NCI-H2196 (cell line): ENCODE results near the gene RAPGEF4.
A peak's percentile ranks its signal among the peaks of the same experiment; 100 is the strongest.

ENCODE experiments used
- DNase-seq: peaks from one replicate; lab custom pipeline; 2025; ENCODE audit not compliant: unreplicated experiment; lab: John Stamatoyannopoulos, UW

RAPGEF4 gene

GRCh38 chr2:172856606-172857005 lies 121.0 kb downstream of the RAPGEF4 start:
- no peak for DNase-seq

- no peak for DNase-seq
Measured at GRCh38 chr2:172858473-172858745, 122.8 kb downstream of the RAPGEF4 start.

DNA sequence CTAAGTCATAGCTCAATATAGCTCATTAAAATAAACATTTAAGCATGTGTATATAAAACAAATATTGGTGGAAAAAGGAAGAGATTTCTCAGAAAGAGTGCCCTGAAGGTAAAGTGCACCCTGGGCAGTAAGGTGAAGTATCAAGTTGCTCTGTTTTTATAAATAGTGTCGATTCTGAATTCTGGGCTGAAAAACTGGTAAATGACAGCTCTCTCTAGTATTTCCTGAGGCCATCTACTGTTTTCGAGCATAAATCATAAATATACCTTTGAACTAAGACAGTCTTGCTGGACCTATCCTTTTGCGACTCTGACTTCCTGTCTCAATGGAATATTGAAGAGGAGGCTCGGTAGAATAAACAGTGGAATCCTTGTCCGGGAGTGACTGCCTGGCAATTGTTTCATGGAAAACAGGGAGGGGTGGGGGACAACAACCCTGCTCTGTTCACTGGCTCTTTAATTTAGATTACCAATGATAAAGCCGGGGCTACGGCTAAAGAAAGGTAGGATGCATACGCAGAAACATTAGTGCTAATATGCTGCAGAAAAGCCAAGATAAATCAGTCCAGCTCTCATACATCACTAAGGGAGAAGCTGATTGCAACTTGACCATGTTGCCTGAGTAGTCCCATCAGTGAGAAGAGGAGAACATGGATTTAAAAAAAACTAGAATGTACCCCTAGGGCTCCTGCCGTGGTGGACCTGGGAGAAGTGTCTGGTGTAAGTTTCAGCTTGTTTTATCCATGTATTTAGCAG lies 124.1 kb downstream of the RAPGEF4 start:
- no peak for DNase-seq

DNA sequence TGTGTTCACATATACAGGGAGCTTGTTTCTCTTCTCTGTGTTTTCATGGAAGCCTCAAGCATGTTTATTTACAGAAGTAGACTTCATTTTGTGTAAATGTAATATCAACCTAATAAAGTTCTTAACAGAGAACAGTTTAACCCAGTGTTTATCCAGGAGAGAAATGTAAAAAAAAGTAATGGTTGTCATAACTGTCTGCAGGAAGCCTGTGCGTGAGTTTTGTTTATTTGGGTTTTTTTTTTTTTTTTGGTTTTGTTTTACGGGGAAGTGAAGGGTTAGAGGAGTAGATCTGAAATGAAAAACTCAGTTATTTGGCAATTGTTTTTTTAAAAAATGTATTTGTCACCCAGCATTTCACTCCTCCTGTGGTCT lies 124.7 kb downstream of the RAPGEF4 start:
- DNase-seq, result no peak

DNA sequence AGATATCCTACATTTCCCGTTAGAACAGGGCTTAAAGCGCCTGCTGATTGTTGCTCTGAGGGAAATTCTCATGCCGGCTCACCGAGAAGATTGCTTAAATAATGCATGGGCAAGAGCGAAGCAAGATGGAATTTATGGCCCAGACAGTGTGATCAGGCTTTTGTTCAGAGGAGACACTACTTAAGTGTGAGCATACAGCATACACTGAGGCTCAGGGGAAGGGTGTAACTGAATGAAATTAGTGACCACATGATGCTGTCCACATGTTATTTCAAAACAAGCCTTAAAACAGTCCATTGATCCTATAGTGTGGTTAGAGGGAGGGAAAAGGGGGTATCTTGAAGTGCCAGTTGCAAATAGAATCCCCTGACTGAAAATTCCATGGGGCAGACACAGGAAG lies 125.5 kb downstream of the RAPGEF4 start:
- DNase-seq, result no peak

DNA sequence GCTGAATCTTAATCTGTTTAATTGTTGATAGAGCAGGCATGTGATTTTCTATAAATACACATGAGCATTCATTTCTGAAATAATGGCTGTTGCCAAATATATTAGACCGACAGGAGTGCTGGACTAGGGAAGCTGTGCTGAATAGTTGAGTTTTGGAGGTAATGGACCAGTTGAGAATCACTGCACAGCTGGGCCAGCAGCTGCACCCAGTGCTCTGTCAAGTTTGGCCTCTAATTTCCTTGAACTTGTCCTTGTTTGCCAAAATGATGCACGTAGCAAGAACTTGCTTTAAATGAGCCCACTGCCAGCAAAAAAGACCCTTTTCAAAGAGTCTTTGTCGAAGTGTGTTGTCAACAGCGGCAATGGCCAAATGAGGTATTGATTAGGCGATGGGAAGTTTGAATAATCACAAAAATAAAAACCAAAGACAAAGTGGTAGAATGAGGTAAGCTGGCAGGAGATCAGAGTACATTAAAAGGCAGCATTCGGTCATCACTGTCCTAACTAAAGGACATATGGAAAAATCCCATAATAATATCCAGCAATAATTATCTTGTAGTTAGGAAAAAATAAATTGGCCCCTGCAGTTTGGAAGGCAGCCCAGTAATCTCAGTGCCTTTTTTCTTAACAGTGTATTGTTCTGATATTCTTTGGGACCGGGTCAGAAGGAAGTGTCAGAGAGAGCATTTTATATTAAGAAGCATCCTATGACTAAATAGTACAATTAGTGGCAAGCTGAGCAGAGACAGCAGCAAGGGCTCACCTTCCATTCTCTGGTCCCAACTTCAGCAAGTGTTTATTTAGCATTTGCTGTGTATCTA lies 126.2 kb downstream of the RAPGEF4 start:
- DNase-seq, result no peak

DNA sequence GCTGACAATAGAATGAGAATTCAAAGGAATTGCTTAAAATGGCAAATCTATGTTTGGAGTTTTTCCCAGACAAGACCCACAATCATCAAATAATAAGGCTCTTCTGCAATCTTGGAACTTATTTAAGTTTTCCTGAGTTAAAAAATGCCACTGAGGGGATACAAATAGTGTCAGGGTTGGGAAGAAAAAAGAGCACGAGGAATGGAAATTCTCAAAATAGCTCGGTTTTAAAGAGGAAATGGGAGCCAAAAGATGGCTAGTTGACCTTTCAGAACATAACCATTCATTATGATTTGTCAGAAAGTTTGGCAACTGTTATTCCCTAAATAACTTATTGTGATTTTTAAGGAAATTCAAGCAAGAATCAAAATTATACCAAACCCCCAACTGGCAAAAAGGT lies 127.7 kb downstream of the RAPGEF4 start:
- DNase-seq, result no peak

GRCh38 chr2:172864182-172864581 lies 128.5 kb downstream of the RAPGEF4 start:
- DNase-seq, result peak; percentile 6

DNA sequence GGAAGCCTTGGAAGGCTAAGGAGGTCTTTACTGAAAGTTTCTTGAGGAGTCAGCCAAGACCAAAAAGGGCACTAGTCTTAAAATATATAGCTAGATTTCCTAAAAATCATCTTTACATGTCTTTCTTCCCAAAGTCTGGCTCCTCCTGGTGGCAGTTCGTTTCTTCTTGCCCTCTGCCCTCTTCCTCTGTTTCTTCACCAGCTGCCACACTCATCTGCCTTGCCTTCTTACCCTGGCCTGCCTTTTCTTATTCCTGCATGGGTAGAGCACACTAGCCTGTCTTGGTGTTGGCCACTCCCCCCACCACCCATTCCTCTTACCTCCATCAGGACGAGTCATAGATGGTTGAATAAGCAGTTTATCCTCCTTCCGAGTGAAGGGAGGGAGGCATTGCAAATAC lies 129.8 kb downstream of the RAPGEF4 start:
- no peak for DNase-seq

GRCh38 chr2:172869861-172870260 lies 134.2 kb downstream of the RAPGEF4 start:
- no peak for DNase-seq

DNA sequence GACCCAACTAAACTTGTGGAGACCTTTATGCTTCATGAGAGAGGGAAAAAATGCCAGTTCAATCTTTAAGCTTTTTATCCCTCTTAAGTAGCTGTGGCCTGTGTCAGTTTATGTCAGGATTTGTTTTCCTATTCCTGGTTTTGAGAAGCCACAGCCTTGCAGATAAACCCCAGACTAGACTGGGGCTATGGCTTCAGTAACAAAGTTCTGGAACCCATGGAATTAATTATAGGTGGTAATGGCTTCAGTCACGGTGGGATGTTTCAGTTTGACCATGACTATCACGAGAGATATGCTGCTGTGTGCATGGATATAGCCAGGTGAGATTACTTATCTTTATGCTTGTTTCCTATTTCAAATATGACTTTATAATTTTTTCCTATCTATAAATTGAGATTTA lies 134.8 kb downstream of the RAPGEF4 start:
- no peak for DNase-seq

GRCh38 chr2:172877826-172878225 lies 142.2 kb downstream of the RAPGEF4 start:
- DNase-seq, result no peak

DNA sequence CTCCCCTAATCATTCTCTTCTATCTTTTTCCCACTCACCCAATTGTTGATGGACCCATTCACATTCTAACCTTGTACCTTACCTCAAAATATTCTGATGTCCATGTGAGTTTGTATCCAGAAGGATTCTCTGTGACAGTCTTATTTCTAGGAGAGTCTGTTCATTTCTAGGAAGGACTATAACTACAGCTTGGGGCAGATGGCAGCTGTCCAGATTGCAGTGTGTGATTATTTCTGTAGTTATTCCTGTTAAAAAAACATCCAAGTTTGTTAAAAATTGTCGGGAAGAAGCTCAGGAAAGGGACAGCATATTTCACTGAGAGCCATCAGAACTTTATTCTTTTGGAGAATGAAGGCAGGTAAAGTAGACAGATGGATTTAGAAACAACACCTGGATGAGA lies 142.6 kb downstream of the RAPGEF4 start:
- no peak for DNase-seq

GRCh38 chr2:172884336-172884735 lies 148.7 kb downstream of the RAPGEF4 start:
- DNase-seq, result no peak

GRCh38 chr2:172885996-172886395 lies 150.4 kb downstream of the RAPGEF4 start:
- DNase-seq, result no peak

DNA sequence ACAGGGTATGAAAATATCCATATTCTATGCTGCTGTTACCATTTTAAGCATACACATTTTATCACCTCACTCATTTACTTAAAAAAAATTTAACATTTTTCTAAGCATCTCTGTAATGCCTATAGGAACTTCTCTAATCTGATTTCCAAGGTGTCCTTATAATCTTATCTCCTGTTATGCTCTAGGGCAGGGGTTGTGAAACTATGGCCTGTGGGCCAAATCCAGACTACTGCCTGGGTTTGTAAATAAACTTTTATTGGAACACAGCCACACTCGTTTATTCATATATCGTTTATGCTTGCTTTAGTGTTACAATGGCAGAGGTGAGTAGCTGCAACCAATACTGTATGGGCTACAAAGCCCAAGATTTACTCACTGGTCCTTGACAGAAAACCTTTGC lies 151.6 kb downstream of the RAPGEF4 start:
- DNase-seq, result no peak

GRCh38 chr2:172888714-172889669 lies 153.3 kb downstream of the RAPGEF4 start:
- peak; percentile 4 for DNase-seq

DNA sequence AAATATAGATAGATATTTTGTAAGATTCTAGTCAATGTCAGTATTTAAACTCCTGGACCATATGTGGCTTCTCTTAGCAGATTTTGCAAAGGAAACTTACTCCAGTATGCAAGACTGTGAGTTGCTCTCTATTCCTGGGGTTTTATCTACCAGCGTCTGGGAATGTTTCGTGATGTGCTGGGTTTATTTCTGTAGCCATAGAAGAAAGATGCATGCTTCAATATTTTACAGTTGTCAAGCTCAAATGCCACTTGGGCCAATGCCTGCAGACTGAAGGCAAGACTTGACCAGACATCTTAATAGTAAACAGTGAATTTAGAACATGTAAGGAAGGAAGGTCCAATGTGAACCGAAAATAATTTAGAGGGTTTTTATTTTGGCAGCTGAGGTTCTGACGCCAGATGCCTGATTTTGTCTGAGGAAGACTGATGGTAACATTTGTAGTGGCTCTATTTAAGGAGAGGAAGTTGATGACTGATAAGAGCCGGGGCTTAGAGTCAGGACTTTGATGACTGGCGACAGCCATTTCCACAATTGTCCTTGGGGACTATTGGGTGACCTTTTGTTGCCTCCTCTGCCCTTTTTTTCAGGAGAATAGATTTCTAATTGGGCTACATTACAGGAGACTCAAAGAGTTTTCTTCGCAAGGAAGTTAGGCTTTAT lies 154.3 kb downstream of the RAPGEF4 start:
- no peak for DNase-seq

DNA sequence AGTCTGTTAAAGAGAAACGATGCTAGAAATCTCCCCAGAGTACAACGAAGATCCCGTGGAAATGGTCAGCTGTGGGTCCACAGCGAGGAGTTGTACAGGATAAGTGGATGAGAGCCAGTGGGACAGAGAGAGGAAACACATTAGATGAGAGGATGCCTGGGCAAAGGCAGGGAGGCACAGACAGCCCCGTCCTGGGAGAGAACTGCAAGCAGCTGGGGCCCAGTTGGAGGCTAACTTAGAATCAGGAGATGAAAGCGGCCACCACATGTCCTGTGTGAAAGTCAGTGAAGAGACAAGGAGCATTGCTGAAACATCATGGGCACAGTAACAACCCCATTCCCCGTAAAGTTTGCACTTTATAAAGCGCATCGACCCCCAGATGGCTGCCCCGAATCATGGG lies 157.5 kb downstream of the RAPGEF4 start:
- DNase-seq, result no peak

- no peak for DNase-seq
Measured at GRCh38 chr2:172893671-172894070, 158.0 kb downstream of the RAPGEF4 start.
